Left lung (tissue), 10 donors: Measurements from ENCODE around the gene TEX48. TPM values are rescaled to one million over a fixed set of nuclear protein-coding genes. Genes with fewer than 3 reads are reported as not detected.

Experiments used
- ATAC-seq: fragments of 200-7000 bp; cut with Tn5 transposase; one replicate; pipeline ENCODE4 v1.9.1; 2020; ENCODE audit warnings: moderate library complexity
- DNase-seq, 4 donors: peaks; one replicate each; pipeline ENCODE4 v3.0.0-alpha.2; 2013 to 2020
- H3K27ac ChIP-seq, 2 donors: fragments of 200-600 bp; sonication (generic) in 1 of 2; one replicate each; pipeline versions ENCODE4 v1.5.0 to v1.8.0; 2020 to 2021
- H3K27me3 ChIP-seq, 2 donors: fragments of 200-600 bp; sonication (generic) in 1 of 2; one replicate each; pipeline versions ENCODE4 v1.5.0 to v1.8.0; 2020 to 2021
- H3K36me3 ChIP-seq, 2 donors: fragments of 200-600 bp; sonication (generic) in 1 of 2; one replicate each; pipeline versions ENCODE4 v1.5.0 to v1.8.0; 2020 to 2021
- H3K4me1 ChIP-seq, 2 donors: fragments of 200-600 bp; one replicate each; pipeline ENCODE4 v1.8.0; 2021
- H3K4me3 ChIP-seq, 2 donors: fragments of 200-600 bp; sonication (generic) in 1 of 2; one replicate each; pipeline versions ENCODE4 v1.5.0 to v1.8.0; 2020 to 2021; ENCODE audit warnings: mild to moderate bottlenecking in 1 of 2
- H3K9me3 ChIP-seq, 2 donors: fragments of 200-600 bp; sonication (generic) in 1 of 2; one replicate each; pipeline versions ENCODE4 v1.5.0 to v1.8.0; 2020 to 2021
- CTCF ChIP-seq, 2 donors: fragments of 200-600 bp; sonication (generic) in 1 of 2; IDR thresholded peaks; one replicate each; pipeline versions ENCODE4 v1.5.0 to v1.8.0; 2021; ENCODE audit warnings: antibody characterized with exemption in 2 of 2
- intact Hi-C, 2 donors: fragments of 100-400 bp; cut with DNase I; formaldehyde crosslinking; loops; one replicate each; pipeline versions ENCODE4 v1.11.2 to v1.14.2; 2022
- polyA plus RNA-seq, 6 donors: library from polyadenylated mRNA; unstranded; fragments of 120-200 nt; gene quantifications; one replicate each; pipeline ENCODE4 v1.2.1, GENCODE V29; 2013; ENCODE audit not compliant: insufficient read length in 6 of 6
- total RNA-seq, 2 donors: library from RNA; stranded (reverse); fragmentation: NEBNext Ultra II Directional; extraction: Animal tissue kit (Norgen Biotek cat#: 25700); gene quantifications; one replicate each; pipeline ENCODE4 v1.2.1, GENCODE V29; 2021
- donor health status: DM: no; HTN: yes; CAD: no.
- donor health status: DM: no; HTN: no; CAD: no.

The TEX48 gene
- total and polyA plus RNA-seq, 8 donors: 0.35 to 0.41 TPM; not detected in 6

GRCh38 chr9:114701988-114702387 lies 20.0 kb upstream of the TEX48 start:
- no peaks in the 10 kb centered on the region for H3K36me3 ChIP-seq
- H3K27ac ChIP-seq: no peak overlapping the region
- intact Hi-C loops: no loop called here
- H3K9me3 ChIP-seq: no peaks in the 10 kb centered on the region
- H3K4me3 ChIP-seq: no peak overlapping the region
- H3K27me3 ChIP-seq: no peaks in the 10 kb centered on the region
- DNase-seq (no peak), ATAC-seq (no peak)
- H3K4me1 ChIP-seq: no peaks in the 10 kb centered on the region
- TF ChIP-seq CTCF (IDR thresholded peaks at IDR 0.05): no peak

- H3K4me3 ChIP-seq: no peak overlapping the region
- no peak for TF ChIP-seq CTCF (IDR thresholded peaks at IDR 0.05)
- no peaks in the 10 kb centered on the region for H3K36me3 ChIP-seq
- no peaks in the 10 kb centered on the region for H3K4me1 ChIP-seq
- intact Hi-C loops: no loop called here
- DNase-seq (no peak), ATAC-seq (no peak)
- no peaks in the 10 kb centered on the region for H3K9me3 ChIP-seq
- no peak overlapping the region for H3K27ac ChIP-seq
- H3K27me3 ChIP-seq: no peaks in the 10 kb centered on the region
These were observed 16.0 kb upstream of the TEX48 start for GRCh38 chr9:114697951-114698351.

- H3K27me3 ChIP-seq: no peaks in the 10 kb centered on the region
- DNase-seq: no peak
- TF ChIP-seq CTCF (IDR thresholded peaks at IDR 0.05): no peak
- intact Hi-C loops: no loop called here
- H3K36me3 ChIP-seq: no peaks in the 10 kb centered on the region
- no peaks in the 10 kb centered on the region for H3K4me1 ChIP-seq
- no peak overlapping the region for H3K4me3 ChIP-seq
- no peak for ATAC-seq
- no peak overlapping the region for H3K27ac ChIP-seq
- H3K9me3 ChIP-seq: no peaks in the 10 kb centered on the region
These were observed 15.0 kb upstream of the TEX48 start for GRCh38 chr9:114696814-114697544.

- no peaks in the 10 kb centered on the region for H3K4me1 ChIP-seq
- DNase-seq (no peak), ATAC-seq (no peak)
- H3K27me3 ChIP-seq: no peaks in the 10 kb centered on the region
- no peak for TF ChIP-seq CTCF (IDR thresholded peaks at IDR 0.05)
- no peaks in the 10 kb centered on the region for H3K36me3 ChIP-seq
- H3K9me3 ChIP-seq: no peaks in the 10 kb centered on the region
- no peak overlapping the region for H3K27ac ChIP-seq
- intact Hi-C loops: no loop called here
- H3K4me3 ChIP-seq: no peak overlapping the region
These were observed 14.0 kb upstream of the TEX48 start for GRCh38 chr9:114695948-114696347.

GRCh38 chr9:114694719-114695269 lies 12.8 kb upstream of the TEX48 start:
- no peak for ATAC-seq
- Histone ChIP-seq H3K4me3 (no peak overlapping the region), H3K9me3 (no peaks in the 10 kb centered on the region), H3K27ac (no peak overlapping the region), H3K27me3 (no peaks in the 10 kb centered on the region), H3K36me3 (no peaks in the 10 kb centered on the region), H3K4me1 (no peaks in the 10 kb centered on the region)
- TF ChIP-seq CTCF (IDR thresholded peaks at IDR 0.05): no peak
- no peak for DNase-seq
- intact Hi-C loops: no loop called here
